ENCODE results near the gene LRBA.

DNA sequence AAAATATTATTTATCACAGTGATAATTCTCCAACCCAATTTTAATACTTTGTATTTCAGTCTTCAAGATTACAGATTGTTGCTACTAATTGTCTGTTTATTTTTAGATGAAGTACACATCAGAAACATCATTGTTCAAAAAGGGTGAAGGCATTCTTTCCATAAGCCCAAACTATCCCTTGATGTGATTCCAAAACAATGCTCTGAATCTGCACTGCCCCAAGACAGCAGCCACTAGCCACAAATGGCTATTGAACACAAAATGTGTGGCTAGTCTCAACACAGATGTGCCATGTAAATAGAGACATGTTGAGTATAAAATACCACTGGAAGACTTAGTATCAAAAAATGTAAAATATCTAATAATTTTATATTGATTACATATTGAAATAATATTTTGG is 583.9 kb downstream of the LRBA start:
- TF ChIP-seq, protein P1, sequence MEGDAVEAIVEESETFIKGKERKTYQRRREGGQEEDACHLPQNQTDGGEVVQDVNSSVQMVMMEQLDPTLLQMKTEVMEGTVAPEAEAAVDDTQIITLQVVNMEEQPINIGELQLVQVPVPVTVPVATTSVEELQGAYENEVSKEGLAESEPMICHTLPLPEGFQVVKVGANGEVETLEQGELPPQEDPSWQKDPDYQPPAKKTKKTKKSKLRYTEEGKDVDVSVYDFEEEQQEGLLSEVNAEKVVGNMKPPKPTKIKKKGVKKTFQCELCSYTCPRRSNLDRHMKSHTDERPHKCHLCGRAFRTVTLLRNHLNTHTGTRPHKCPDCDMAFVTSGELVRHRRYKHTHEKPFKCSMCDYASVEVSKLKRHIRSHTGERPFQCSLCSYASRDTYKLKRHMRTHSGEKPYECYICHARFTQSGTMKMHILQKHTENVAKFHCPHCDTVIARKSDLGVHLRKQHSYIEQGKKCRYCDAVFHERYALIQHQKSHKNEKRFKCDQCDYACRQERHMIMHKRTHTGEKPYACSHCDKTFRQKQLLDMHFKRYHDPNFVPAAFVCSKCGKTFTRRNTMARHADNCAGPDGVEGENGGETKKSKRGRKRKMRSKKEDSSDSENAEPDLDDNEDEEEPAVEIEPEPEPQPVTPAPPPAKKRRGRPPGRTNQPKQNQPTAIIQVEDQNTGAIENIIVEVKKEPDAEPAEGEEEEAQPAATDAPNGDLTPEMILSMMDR (IDR thresholded peaks at IDR 0.05), result no peak
- TF ChIP-seq IRF2 (CRISPR knock-in tag; IDR thresholded peaks at IDR 0.05; ENCODE audit: borderline replicate concordance, low read depth) (no peak), FOXJ3 (CRISPR knock-in tag; IDR thresholded peaks at IDR 0.05; ENCODE audit: borderline replicate concordance) (no peak), AFF4 (CRISPR knock-in tag; IDR thresholded peaks at IDR 0.05; ENCODE audit: borderline replicate concordance) (no peak), FOXK1 (CRISPR knock-in tag; IDR thresholded peaks at IDR 0.05) (no peak), CBFB (CRISPR knock-in tag; IDR thresholded peaks at IDR 0.05; ENCODE audit: low read depth) (no peak), TEAD4 (CRISPR knock-in tag; IDR thresholded peaks at IDR 0.05) (no peak), SP1 (CRISPR knock-in tag; conservative IDR thresholded peaks at IDR 0.05) (no peak), GABPB1 (CRISPR knock-in tag; IDR thresholded peaks at IDR 0.05) (no peak)
- TF ChIP-seq, protein P2, sequence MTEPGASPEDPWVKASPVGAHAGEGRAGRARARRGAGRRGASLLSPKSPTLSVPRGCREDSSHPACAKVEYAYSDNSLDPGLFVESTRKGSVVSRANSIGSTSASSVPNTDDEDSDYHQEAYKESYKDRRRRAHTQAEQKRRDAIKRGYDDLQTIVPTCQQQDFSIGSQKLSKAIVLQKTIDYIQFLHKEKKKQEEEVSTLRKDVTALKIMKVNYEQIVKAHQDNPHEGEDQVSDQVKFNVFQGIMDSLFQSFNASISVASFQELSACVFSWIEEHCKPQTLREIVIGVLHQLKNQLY (CRISPR knock-in tag; IDR thresholded peaks at IDR 0.05), result no peak
- TF ChIP-seq, protein P3, sequence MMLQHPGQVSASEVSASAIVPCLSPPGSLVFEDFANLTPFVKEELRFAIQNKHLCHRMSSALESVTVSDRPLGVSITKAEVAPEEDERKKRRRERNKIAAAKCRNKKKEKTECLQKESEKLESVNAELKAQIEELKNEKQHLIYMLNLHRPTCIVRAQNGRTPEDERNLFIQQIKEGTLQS (CRISPR knock-in tag; conservative IDR thresholded peaks at IDR 0.05), result no peak
- TF ChIP-seq, protein P4, sequence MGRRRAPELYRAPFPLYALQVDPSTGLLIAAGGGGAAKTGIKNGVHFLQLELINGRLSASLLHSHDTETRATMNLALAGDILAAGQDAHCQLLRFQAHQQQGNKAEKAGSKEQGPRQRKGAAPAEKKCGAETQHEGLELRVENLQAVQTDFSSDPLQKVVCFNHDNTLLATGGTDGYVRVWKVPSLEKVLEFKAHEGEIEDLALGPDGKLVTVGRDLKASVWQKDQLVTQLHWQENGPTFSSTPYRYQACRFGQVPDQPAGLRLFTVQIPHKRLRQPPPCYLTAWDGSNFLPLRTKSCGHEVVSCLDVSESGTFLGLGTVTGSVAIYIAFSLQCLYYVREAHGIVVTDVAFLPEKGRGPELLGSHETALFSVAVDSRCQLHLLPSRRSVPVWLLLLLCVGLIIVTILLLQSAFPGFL (CRISPR knock-in tag; IDR thresholded peaks at IDR 0.05; ENCODE audit: borderline replicate concordance), result no peak
